Neural cell (in vitro differentiated cells): ENCODE results near the gene BNC2. TPM values are rescaled to one million over a fixed set of nuclear protein-coding genes. Genes with fewer than 3 reads are reported as not detected.

Experiments used
- H2AFZ ChIP-seq: fragments of 200-600, 300-800 bp; sonication (generic), shearing (Covaris generic); 2 replicates; pipeline ENCODE4 v1.6.0; 2014; ENCODE audit warnings: low read depth, mild to moderate bottlenecking, antibody characterized with exemption, low read length, moderate library complexity
- H3F3A ChIP-seq: fragments of 200-600 bp; shearing (Covaris generic); 2 replicates; pipeline ENCODE4 v1.6.1; 2016; ENCODE audit warnings: mild to moderate bottlenecking, moderate library complexity, mixed read lengths, antibody characterized with exemption, low read length; ENCODE audit not compliant: insufficient read depth, poor library complexity, severe bottlenecking
- H3K27ac ChIP-seq: fragments of 200-600, 300-800 bp; sonication (generic), shearing (Covaris generic); 2 replicates; pipeline ENCODE4 v1.5.1; 2014; ENCODE audit warnings: mild to moderate bottlenecking, low read length, moderate library complexity
- H3K27me3 ChIP-seq: fragments of 300-800, 200-600 bp; sonication (generic), shearing (Covaris generic); 2 replicates; pipeline ENCODE4 v1.6.0; 2014; ENCODE audit warnings: mild to moderate bottlenecking, low read depth, low read length, moderate library complexity; ENCODE audit not compliant: insufficient read depth
- H3K36me3 ChIP-seq: fragments of 300-800, 200-600 bp; sonication (generic), shearing (Covaris generic); 2 replicates; pipeline ENCODE4 v1.5.1; 2014; ENCODE audit warnings: mild to moderate bottlenecking, antibody characterized with exemption, low read length, moderate library complexity; ENCODE audit not compliant: insufficient read depth
- H3K4me2 ChIP-seq: fragments of 300-800, 200-600 bp; sonication (generic), shearing (Covaris generic); 2 replicates; pipeline ENCODE4 v1.6.0; 2014; ENCODE audit warnings: mild to moderate bottlenecking, low read length
- H3K4me3 ChIP-seq: fragments of 300-800, 200-600 bp; sonication (generic), shearing (Covaris generic); 2 replicates; pipeline ENCODE4 v1.5.1; 2014; ENCODE audit warnings: mild to moderate bottlenecking, low read length, moderate library complexity
- H3K79me2 ChIP-seq: fragments of 200-600 bp; shearing (Covaris generic); replicated peaks from 2 replicates; pipeline ENCODE4 v1.6.0; 2014; ENCODE audit warnings: mild to moderate bottlenecking, low read length, moderate library complexity; ENCODE audit not compliant: insufficient read depth
- H3K9ac ChIP-seq: fragments of 300-800, 200-600 bp; sonication (generic), shearing (Covaris generic); 2 replicates; pipeline ENCODE4 v1.6.1; 2016; ENCODE audit warnings: mild to moderate bottlenecking, low read length, mixed read lengths
- H3K9me2 ChIP-seq: fragments of 200-600 bp; shearing (Covaris generic); 2 replicates; pipeline ENCODE4 v1.6.1; 2016; ENCODE audit warnings: mild to moderate bottlenecking, low read length, mixed read lengths; ENCODE audit not compliant: insufficient read depth
- H3K9me3 ChIP-seq: fragments of 200-600, 300-800 bp; sonication (generic), shearing (Covaris generic); 2 replicates; pipeline ENCODE4 v1.6.1; 2016; ENCODE audit warnings: mild to moderate bottlenecking, mixed run types, low read length, moderate library complexity, mixed read lengths
- H4K20me1 ChIP-seq: fragments of 200-600 bp; shearing (Covaris generic); 2 replicates; pipeline ENCODE4 v1.6.1; 2016; ENCODE audit warnings: mild to moderate bottlenecking, mixed run types; ENCODE audit not compliant: insufficient read depth
- CTCF ChIP-seq: fragments of 450-650 bp; IDR thresholded peaks from 2 replicates; pipeline ENCODE4 v1.5.1; 2014; ENCODE audit warnings: antibody characterized with exemption, mild to moderate bottlenecking, moderate library complexity; ENCODE audit not compliant: poor library complexity, severe bottlenecking
- EP300 ChIP-seq: fragments of 450-650 bp; conservative IDR thresholded peaks from 2 replicates; pipeline ENCODE4 v1.6.1; 2014; ENCODE audit warnings: antibody characterized with exemption, mild to moderate bottlenecking, moderate library complexity; ENCODE audit not compliant: poor library complexity, severe bottlenecking
- EZH2 ChIP-seq: fragments of 200-600, 300-800 bp; shearing (Covaris generic), sonication (generic); IDR thresholded peaks from 2 replicates; pipeline ENCODE4 v1.6.1; 2014; ENCODE audit warnings: antibody characterized with exemption, low read length, borderline replicate concordance, mild to moderate bottlenecking; ENCODE audit not compliant: insufficient read depth, poor library complexity, severe bottlenecking
- MXI1 ChIP-seq: fragments of 450-650 bp; conservative IDR thresholded peaks from 2 replicates; pipeline ENCODE4 v1.6.1; 2014; ENCODE audit warnings: antibody characterized with exemption, mild to moderate bottlenecking; ENCODE audit not compliant: poor library complexity, severe bottlenecking
- POLR2AphosphoS5 ChIP-seq: IDR thresholded peaks from 2 replicates; pipeline ENCODE4 v1.6.1; 2012
- RAD21 ChIP-seq: fragments of 450-650 bp; conservative IDR thresholded peaks from 2 replicates; pipeline ENCODE4 v1.6.1; 2014; ENCODE audit warnings: antibody characterized with exemption, mild to moderate bottlenecking, moderate library complexity
- REST ChIP-seq: IDR thresholded peaks from 2 replicates; pipeline ENCODE4 v1.6.1; 2012; ENCODE audit warnings: borderline replicate concordance
- SMC3 ChIP-seq: fragments of 450-650 bp; conservative IDR thresholded peaks from 2 replicates; pipeline ENCODE4 v1.6.1; 2014; ENCODE audit warnings: antibody characterized with exemption, mild to moderate bottlenecking, moderate library complexity; ENCODE audit not compliant: poor library complexity
- TAF1 ChIP-seq: IDR thresholded peaks from 2 replicates; pipeline ENCODE4 v1.6.1; 2012; ENCODE audit warnings: low read depth
- polyA plus RNA-seq: library from polyadenylated mRNA; depleted of rRNA; stranded (reverse); fragments of >200 nt; gene quantifications from 2 replicates; pipeline ENCODE4 v1.2.3, GENCODE V29; 2014

The BNC2 gene
- polyA plus RNA-seq, 1 donor from 2014 or later, result 1.3 TPM

- H3K9ac ChIP-seq, result no peak overlapping the region
- H3K9me3 ChIP-seq, result no peaks in the 10 kb centered on the region
- H3K27ac ChIP-seq, result no peak overlapping the region
Observed at GRCh38 chr9:16561121-16561520, 309.3 kb downstream of the BNC2 start.

GRCh38 chr9:16559418-16560188, 310.9 kb downstream of the BNC2 start:
- Histone ChIP-seq H3K27ac (no peak overlapping the region), H3K9me3 (no peaks in the 10 kb centered on the region), H3K36me3 (no peaks in the 10 kb centered on the region), H3K9me2 (no peaks in the 10 kb centered on the region), H3K79me2 (no peaks in the 10 kb centered on the region), H3K27me3 (no peaks in the 10 kb centered on the region), H3K9ac (no peak overlapping the region), H3K4me3 (no peak overlapping the region), H3K4me2 (no peak overlapping the region), H2AFZ (no peak overlapping the region), H3F3A (no peaks in the 10 kb centered on the region), H4K20me1 (no peaks in the 10 kb centered on the region)
- TF ChIP-seq POLR2AphosphoS5 (no peak), EZH2 (no peak), SMC3 (no peak), REST (no peak), CTCF (no peak)

More at GRCh38 chr9:16561121-16561520, 309.3 kb downstream of the BNC2 start:
- Histone ChIP-seq H3K36me3 (no peaks in the 10 kb centered on the region), H3K4me2 (no peak overlapping the region), H3K79me2 (no peaks in the 10 kb centered on the region), H3K27me3 (no peaks in the 10 kb centered on the region), H2AFZ (no peak overlapping the region), H4K20me1 (no peaks in the 10 kb centered on the region), H3F3A (no peaks in the 10 kb centered on the region), H3K4me3 (no peak overlapping the region), H3K9me2 (no peaks in the 10 kb centered on the region)
- TF ChIP-seq MXI1, result no peak
- TF ChIP-seq POLR2AphosphoS5, result no peak
- TF ChIP-seq TAF1, result no peak
- no peak for TF ChIP-seq SMC3
- TF ChIP-seq EZH2, result no peak
- TF ChIP-seq RAD21, result no peak
- no peak for TF ChIP-seq CTCF
- TF ChIP-seq REST, result no peak
- TF ChIP-seq EP300, result no peak
